Heart left ventricle (tissue), 16 donors: ENCODE measurements around the gene OIP5. TPM values are rescaled to one million over a fixed set of nuclear protein-coding genes. Genes with fewer than 3 reads are reported as not detected.
A peak's percentile ranks its signal among the peaks of the same experiment; 100 is the strongest.

Experiments used
- ATAC-seq, 4 donors: fragments of 200-7000 bp; cut with Tn5 transposase; one replicate each; pipeline ENCODE4 v1.9.1; 2020 to 2022; ENCODE audit warnings: moderate library complexity in 4 of 4, mild to moderate bottlenecking in 3 of 4, moderate number of reproducible peaks in 1 of 4
- DNase-seq, 5 donors: peaks; one replicate each; pipeline ENCODE4 v3.0.0-alpha.2; 2020
- H3K27ac ChIP-seq, 12 donors: fragments of 200-600 bp; sonication (generic) in 4 of 12; one replicate each; pipeline versions ENCODE4 v1.5.0 to v1.8.0; 2016 to 2022; ENCODE audit warnings: mild to moderate bottlenecking in 2 of 12
- H3K27me3 ChIP-seq, 9 donors: fragments of 200-600 bp; sonication (generic) in 2 of 9; one replicate each; pipeline versions ENCODE4 v1.5.1 to v1.8.0; 2016 to 2022; ENCODE audit warnings: mild to moderate bottlenecking in 3 of 9
- H3K36me3 ChIP-seq, 9 donors: fragments of 200-600 bp; sonication (generic) in 2 of 9; one replicate each; pipeline versions ENCODE4 v1.5.0 to v1.8.0; 2018 to 2022; ENCODE audit warnings: mild to moderate bottlenecking in 2 of 9
- H3K4me1 ChIP-seq, 12 donors: fragments of 200-600 bp; sonication (generic) in 4 of 12; one replicate each; pipeline versions ENCODE4 v1.5.0 to v1.8.0; 2016 to 2022; ENCODE audit warnings: mild to moderate bottlenecking in 3 of 12
- H3K4me3 ChIP-seq, 12 donors: fragments of 200-600 bp; sonication (generic) in 4 of 12; one replicate each; pipeline versions ENCODE4 v1.5.0 to v1.8.0; 2017 to 2022; ENCODE audit warnings: mild to moderate bottlenecking in 9 of 12, moderate library complexity in 4 of 12
- H3K9me3 ChIP-seq, 12 donors: fragments of 200-600 bp; sonication (generic) in 4 of 12; one replicate each; pipeline versions ENCODE4 v1.5.0 to v1.8.0; 2016 to 2022; ENCODE audit warnings: mild to moderate bottlenecking in 1 of 12
- CTCF ChIP-seq, 12 donors: fragments of 200-600 bp; sonication (generic) in 4 of 12; IDR thresholded peaks; one replicate each; pipeline versions ENCODE4 v1.5.0 to v1.8.0; 2018 to 2022; ENCODE audit warnings: antibody characterized with exemption in 12 of 12, mild to moderate bottlenecking in 5 of 12
- POLR2A ChIP-seq, 2 donors: fragments of 450-650 bp; IDR thresholded peaks; one replicate each; pipeline ENCODE4 v1.6.1; 2017; ENCODE audit warnings: antibody characterized with exemption in 2 of 2, mild to moderate bottlenecking in 2 of 2, moderate library complexity in 2 of 2
- WGBS, 4 donors: extraction: QIAGEN DNeasy Blood & Tissue Kit in 2 of 4; methylation state at CpG; one replicate each; pipeline versions ENCODE4 v1.1.5 to v1.1.7; 2013 to 2018; 5-methylcytosine and 5-hydroxymethylcytosine counted together
- intact Hi-C, 10 donors: fragments of 100-400 bp; cut with DNase I; formaldehyde crosslinking; loops; one replicate each; pipeline versions ENCODE4 v1.11.1 to v1.14.2; 2022
- polyA plus RNA-seq, 2 donors: library from polyadenylated mRNA; stranded (reverse); fragments of 200-250 nt; gene quantifications; one replicate each; pipeline ENCODE4 v1.2.3, GENCODE V29; 2013
- total RNA-seq, 9 donors: library from RNA; depleted of rRNA in 2 of 9; stranded (reverse); fragments of >200 nt in 2 of 9; fragmentation: NEBNext Ultra II Directional in 3 of 9; extraction: Animal tissue kit (Norgen Biotek cat#: 25700) in 3 of 9; gene quantifications; one replicate each; pipeline versions ENCODE4 v1.1.0 to v1.2.4, GENCODE V29; 2016 to 2023
- donor health status: ischemic (EF 13 %, LVEDD 7.1; RV severe dilation, severe dysfunction).
- donor health status: healthy with polysubstance abuse.
- donor health status: DM: no; HTN: yes; CAD: no.
- donor health status: DM: no; HTN: no; CAD: no.
- donor health status: ischemic (EF 25% LVEDD 6.9; RV normal size, moderate dysfunction).
- donor health status: ischemic (EF 25% LVEDD 5.7; RV mildly dilated, moderate dysfunction).
- donor health status: healthy.
- donor health status: DM: yes; HTN: yes; CAD: no.
- donor health status: ischemic (EF 35%, LVEDD 5.7; RV mildly dilated, moderate dysfunction).
- donor health status: nonischemic (EF 11% LVEDD 7.7; RV severe dilation, severe dysfunction).
- donor health status: DM: yes; HTN: yes; CAD: no.
- donor health status: PGD.
- donor health status: ischemic (EF 29% LVEDD 5.4; RV normal size, mild dysfunction).
- donor health status: nonischemic (EF 23%, LVEDD 6.1; RV moderate dilation, normal function).

Gene OIP5
- total and polyA plus RNA-seq, 11 donors = 0.19 to 1.3 (median 0.68) TPM; not detected in 2

- intact Hi-C loops = no loop called here
- 86 to 90% (median 89%) methylated on average over 9 of the region's 9 CpGs for WGBS, 4 donors
- peaks cover 0 to 48% (median 16%) of the 10 kb centered on the region in 12 donors for H3K4me1 ChIP-seq
- H3K27me3 ChIP-seq = no peaks in the 10 kb centered on the region
- TF ChIP-seq CTCF (IDR thresholded peaks at IDR 0.05) (no peak), POLR2A (IDR thresholded peaks at IDR 0.05) (no peak)
- DNase-seq (no peak), ATAC-seq (peak in 2 of 4 donors; percentile 47 to 59)
- H3K9me3 ChIP-seq = no peaks in the 10 kb centered on the region
- H3K27ac ChIP-seq = peak overlapping the region in 1 of 12 donors; percentile 60
- no peak overlapping the region for H3K4me3 ChIP-seq
- H3K36me3 ChIP-seq = peaks cover 0 to 99% (median 75%) of the 10 kb centered on the region in 9 donors
Measured at GRCh38 chr15:41291065-41291631, 41.2 kb downstream of the OIP5 start.

DNA sequence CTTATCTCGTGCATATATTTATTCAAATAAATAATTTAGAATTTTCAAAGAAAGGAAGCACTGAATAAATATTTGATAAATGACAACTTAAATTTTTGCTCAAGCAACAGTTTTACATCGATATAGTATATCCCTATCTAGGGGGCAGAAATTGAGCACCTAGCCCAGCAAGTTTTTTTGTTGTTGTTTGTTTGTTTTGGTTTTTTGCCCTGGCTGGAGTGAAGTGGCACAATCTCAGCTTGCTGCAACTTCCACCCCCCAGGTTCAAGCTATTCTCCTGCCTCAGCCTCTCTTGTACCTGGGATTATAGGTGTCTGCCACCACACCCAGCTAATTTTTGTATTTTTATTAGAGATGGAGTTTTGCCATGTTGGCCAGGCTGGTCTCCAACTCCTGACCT lies 42.4 kb downstream of the OIP5 start:
- Histone ChIP-seq H3K4me1 (peaks cover 3 to 59% (median 26%) of the 10 kb centered on the region in 12 donors), H3K4me3 (no peak overlapping the region), H3K27ac (no peak overlapping the region), H3K9me3 (no peaks in the 10 kb centered on the region), H3K27me3 (no peaks in the 10 kb centered on the region), H3K36me3 (peaks cover 0 to 95% (median 75%) of the 10 kb centered on the region in 9 donors)
- DNase-seq (no peak), ATAC-seq (no peak)
- WGBS, 4 donors = 84 to 94% (median 89%) methylated on average over 2 of the region's 2 CpGs
- intact Hi-C loops = loop anchor here in 2 of 10 donors (10.0 kb wide), 2 partner anchors 55 to 1245 kb away; partner anchors contain the start of genes CHP1 (in 1 of the 2) and EXD1 (in 1 of the 2)
- TF ChIP-seq CTCF (IDR thresholded peaks at IDR 0.05) = no peak

DNA sequence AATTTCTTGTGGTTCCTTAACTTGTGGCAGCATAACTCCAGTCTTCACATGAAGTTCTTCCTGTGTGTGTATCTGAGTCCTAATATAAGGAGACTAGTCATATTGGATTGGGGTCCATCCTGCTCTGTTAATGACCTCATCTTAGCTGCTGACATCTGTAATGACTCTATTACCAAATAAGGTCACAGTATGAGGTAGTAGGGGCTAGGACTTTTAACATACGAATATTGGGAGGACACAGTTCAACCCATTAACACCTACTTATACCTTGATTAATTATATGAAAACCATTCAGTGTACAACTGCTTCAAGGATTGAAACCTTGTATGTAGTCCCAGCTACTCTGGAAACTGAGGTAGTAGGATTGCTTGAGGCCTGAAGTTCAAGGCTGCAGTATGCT lies 43.9 kb downstream of the OIP5 start:
- no peak for ATAC-seq
- Histone ChIP-seq H3K4me1 (peaks cover 3 to 63% (median 26%) of the 10 kb centered on the region in 12 donors), H3K27me3 (no peaks in the 10 kb centered on the region), H3K9me3 (no peaks in the 10 kb centered on the region), H3K36me3 (peaks cover 0 to 84% (median 64%) of the 10 kb centered on the region in 9 donors), H3K4me3 (no peak overlapping the region), H3K27ac (peak overlapping the region in 2 of 12 donors; percentile 2 to 10)
- intact Hi-C loops = loop anchor here in 2 of 10 donors (10.0 kb wide), 2 partner anchors 54 to 1244 kb away; partner anchors contain the start of genes CHP1 (in 1 of the 2) and EXD1 (in 1 of the 2)
- DNase-seq = no peak
- TF ChIP-seq CTCF (IDR thresholded peaks at IDR 0.05) (no peak), POLR2A (IDR thresholded peaks at IDR 0.05) (no peak)
- WGBS, 4 donors = 44 to 58% (median 48%) methylated on average over 1 of the region's 1 CpG

- H3K4me1 ChIP-seq = peaks cover 3 to 63% (median 31%) of the 10 kb centered on the region in 12 donors
- ATAC-seq (no peak), DNase-seq (no peak)
- H3K9me3 ChIP-seq = no peaks in the 10 kb centered on the region
- WGBS, 4 donors = 94 to 96% (median 96%) methylated on average over 6 of the region's 6 CpGs
- peaks cover 0 to 68% (median 52%) of the 10 kb centered on the region in 9 donors for H3K36me3 ChIP-seq
- no peak for TF ChIP-seq CTCF (IDR thresholded peaks at IDR 0.05)
- no peak for TF ChIP-seq POLR2A (IDR thresholded peaks at IDR 0.05)
- H3K27me3 ChIP-seq = no peaks in the 10 kb centered on the region
- no peak overlapping the region for H3K27ac ChIP-seq
- intact Hi-C loops = loop anchor here in 2 of 10 donors (10.0 kb wide), 2 partner anchors 52 to 1242 kb away; partner anchors contain the start of genes CHP1 (in 1 of the 2) and EXD1 (in 1 of the 2)
- no peak overlapping the region for H3K4me3 ChIP-seq
Measured at GRCh38 chr15:41286665-41287333, 45.6 kb downstream of the OIP5 start.
